Fibroblast of the aortic adventitia (primary cell): ENCODE results near the gene ADD3. TPM values are rescaled to one million over a fixed set of nuclear protein-coding genes. Genes with fewer than 3 reads are reported as not detected.
"Not testable (repeated sequence)": the region's sequence is repeated elsewhere in the genome, so short reads cannot be mapped to it uniquely, and the experiment has no call there.

Experiments
- DNase-seq: peaks from one replicate; pipeline ENCODE4 v3.0.0-alpha.2; 2010; ENCODE audit warnings: low read depth
- H3K4me3 ChIP-seq: 2 replicates; pipeline ENCODE4 v1.5.1; 2011; ENCODE audit warnings: low read depth, mild to moderate bottlenecking, control low read depth, low read length, moderate library complexity
- total RNA-seq: library from RNA; depleted of rRNA; stranded (reverse); fragments of >200 nt; gene quantifications from 2 replicates; pipeline ENCODE4 v1.2.3, GENCODE V29; 2012; ENCODE audit warnings: low replicate concordance
- TF ChIP-seq, protein P1 (sequence below): IDR thresholded peaks from 2 replicates; pipeline ENCODE4 v1.5.1; 2011; ENCODE audit warnings: mild to moderate bottlenecking, low read length, control low read depth, inconsistent platforms; ENCODE audit not compliant: insufficient read depth

Gene ADD3
- total RNA-seq, 1 donor = 524 TPM

DNA sequence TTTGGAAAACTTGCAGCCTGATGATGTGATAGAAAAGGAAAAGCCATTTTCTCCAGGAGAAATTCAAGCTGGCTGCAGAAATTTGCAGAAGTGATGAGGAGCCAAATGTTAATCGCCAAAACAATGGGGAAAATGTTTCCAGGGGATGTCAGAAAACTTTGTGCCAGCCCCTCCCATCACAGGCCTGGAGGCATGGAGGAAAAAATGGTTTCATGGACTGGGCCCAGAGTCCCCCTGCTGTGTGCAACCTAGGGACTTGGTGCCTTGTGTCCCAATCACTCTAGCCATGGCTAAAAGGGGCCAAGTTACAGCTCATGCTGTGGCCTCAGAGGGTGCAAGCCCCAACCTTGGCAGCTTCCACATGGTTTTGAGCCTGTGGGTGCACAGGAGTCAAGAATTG lies 41.0 kb downstream of the ADD3 start:
- H3K4me3 ChIP-seq = no peak overlapping the region
- DNase-seq = no peak
- TF ChIP-seq, protein P1, sequence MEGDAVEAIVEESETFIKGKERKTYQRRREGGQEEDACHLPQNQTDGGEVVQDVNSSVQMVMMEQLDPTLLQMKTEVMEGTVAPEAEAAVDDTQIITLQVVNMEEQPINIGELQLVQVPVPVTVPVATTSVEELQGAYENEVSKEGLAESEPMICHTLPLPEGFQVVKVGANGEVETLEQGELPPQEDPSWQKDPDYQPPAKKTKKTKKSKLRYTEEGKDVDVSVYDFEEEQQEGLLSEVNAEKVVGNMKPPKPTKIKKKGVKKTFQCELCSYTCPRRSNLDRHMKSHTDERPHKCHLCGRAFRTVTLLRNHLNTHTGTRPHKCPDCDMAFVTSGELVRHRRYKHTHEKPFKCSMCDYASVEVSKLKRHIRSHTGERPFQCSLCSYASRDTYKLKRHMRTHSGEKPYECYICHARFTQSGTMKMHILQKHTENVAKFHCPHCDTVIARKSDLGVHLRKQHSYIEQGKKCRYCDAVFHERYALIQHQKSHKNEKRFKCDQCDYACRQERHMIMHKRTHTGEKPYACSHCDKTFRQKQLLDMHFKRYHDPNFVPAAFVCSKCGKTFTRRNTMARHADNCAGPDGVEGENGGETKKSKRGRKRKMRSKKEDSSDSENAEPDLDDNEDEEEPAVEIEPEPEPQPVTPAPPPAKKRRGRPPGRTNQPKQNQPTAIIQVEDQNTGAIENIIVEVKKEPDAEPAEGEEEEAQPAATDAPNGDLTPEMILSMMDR = no peak

DNA sequence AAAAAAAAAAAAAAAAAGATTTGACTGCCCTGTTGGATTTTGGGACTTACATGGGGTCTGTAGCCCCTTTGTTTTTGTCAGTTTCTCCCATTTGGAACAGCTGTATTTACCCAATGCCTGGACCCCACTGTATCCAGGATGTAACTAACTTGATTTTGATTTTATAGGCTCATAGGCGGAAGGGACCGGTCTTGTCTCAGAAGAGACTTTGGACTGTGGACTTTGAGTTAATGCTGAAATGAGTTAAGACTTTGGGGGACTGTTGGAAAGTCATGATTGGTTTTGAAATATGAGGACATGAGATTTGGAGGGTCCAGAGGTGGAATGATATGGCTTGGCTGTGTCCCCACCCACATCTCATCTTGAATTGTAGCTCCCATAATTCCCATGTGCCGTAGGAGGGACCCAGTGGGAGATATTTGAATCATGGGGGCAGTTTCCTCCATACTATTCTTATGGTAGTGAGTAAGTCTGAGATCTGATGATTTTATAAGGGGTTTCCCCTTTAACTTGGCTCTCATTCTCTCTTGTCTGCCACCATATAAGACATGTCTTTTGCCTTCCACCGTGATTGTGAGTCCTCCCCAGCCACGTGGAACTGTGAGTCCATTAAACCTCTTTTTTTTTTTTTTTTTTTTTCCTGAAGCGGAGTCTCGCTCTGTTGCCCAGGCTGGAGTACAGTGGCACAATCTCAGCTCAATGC lies 42.3 kb downstream of the ADD3 start:
- not testable (repeated sequence) for DNase-seq, H3K4me3 ChIP-seq

DNA sequence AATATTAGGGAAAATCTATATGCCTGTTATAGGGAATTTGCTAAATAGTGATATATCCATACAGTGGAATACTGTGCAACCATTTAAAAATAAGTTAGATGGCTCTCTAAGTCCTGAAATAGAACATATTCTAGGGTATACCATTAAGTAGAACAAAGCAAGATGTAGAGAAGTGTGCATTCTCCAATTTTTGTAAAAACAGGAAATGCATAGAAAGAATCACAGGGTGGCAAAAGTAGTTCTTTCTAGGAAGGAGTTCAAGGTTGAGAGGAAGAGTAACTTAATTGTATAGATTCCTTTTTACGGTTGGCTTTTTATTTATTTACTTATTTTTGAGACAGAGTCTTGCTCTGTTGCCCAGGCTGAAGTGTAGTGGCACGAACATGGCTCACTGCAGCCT lies 43.7 kb downstream of the ADD3 start:
- no peak overlapping the region for H3K4me3 ChIP-seq
- DNase-seq = no peak
- TF ChIP-seq, protein P1 = no peak

DNA sequence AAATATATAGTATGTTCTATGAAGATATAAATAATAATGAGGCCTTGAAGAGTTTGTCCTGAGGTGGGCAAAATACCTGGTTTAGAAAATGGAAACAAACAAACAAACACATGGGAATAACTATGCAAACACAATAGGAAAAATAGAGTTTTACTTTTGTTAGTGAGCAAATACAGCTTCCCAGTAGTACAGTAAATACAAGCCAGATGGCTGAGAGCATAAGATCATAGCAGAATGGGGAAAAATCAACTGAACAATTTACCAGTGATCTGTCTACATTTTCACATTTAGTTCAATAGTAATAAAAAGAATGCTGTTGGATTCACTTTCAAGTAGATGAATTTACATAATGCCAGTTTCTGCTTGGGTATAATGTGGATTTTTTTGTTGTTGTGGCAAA lies 45.1 kb downstream of the ADD3 start:
- TF ChIP-seq, protein P1 = no peak
- DNase-seq = no peak
- H3K4me3 ChIP-seq = no peak overlapping the region

DNA sequence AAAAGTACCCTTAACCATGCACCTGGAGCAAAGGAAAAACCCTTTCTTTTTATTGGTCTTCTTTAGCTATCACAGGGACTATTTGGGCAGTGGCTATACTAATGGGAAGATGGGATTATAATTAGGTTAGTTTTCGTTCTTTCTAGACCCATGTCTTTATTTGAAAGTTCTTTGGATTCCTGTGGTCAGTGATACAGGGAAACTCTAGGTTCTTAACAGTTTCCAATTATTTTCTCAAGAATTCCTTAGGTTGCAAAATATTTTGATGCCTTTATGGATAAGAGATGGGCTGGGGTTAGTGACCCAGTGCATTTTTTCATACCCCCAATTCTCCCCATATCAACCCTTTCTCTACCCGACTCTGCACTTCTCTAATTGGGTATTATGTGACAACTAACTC lies 49.0 kb downstream of the ADD3 start:
- peak; percentile 72 for DNase-seq
- TF ChIP-seq, protein P1 = no peak
- no peak overlapping the region for H3K4me3 ChIP-seq

DNA sequence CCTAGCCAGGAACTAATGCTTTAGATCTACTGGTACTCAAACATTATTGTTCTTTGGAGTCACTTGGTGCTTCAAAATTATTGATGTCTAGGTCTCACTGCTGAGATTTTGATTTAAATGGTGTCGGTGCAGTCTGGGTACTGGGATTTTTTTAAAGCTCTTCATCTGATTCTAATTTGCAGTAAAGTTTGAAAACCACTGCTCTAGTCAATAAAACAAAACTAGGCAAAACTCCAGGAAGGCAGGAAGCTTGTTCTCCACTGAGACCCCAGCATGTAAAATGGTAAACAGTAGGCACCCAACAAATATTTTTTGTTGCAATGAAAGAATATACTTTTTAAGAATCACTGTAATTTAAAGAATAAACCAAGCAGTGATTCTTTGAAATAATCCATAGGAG lies 49.7 kb downstream of the ADD3 start:
- DNase-seq = no peak
- TF ChIP-seq, protein P1 = no peak
- no peak overlapping the region for H3K4me3 ChIP-seq

DNA sequence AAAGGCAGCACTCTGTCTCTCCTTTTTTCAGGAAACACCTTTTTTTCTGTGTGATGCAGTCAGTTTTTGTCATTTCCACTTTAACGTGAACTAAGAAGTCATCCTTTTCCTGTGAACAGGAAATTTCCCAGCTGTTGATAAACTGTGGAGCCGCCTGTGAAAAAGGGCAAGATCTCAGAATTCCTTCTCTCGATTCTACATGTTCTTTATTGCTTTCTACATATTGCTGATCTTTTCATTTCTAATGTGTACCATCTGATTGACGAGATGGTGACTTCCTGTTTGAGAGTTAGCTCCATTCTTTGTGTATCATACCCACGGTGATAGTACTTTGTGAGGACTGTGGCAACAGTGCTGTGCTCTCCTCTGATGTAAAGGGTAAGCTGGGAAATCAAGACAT lies 50.4 kb downstream of the ADD3 start:
- no peak for DNase-seq
- TF ChIP-seq, protein P1 = no peak
- no peak overlapping the region for H3K4me3 ChIP-seq
